HG02798 (cell line): Measurements from ENCODE around the gene PLA2G4D.

Experiments used
- ATAC-seq: cut with Tn5 transposase; IDR thresholded peaks from one replicate; pipeline ENCODE4 v1.9.1; 2021; ENCODE audit warnings: mild to moderate bottlenecking; ENCODE audit not compliant: unreplicated experiment, poor library complexity

Gene PLA2G4D

DNA sequence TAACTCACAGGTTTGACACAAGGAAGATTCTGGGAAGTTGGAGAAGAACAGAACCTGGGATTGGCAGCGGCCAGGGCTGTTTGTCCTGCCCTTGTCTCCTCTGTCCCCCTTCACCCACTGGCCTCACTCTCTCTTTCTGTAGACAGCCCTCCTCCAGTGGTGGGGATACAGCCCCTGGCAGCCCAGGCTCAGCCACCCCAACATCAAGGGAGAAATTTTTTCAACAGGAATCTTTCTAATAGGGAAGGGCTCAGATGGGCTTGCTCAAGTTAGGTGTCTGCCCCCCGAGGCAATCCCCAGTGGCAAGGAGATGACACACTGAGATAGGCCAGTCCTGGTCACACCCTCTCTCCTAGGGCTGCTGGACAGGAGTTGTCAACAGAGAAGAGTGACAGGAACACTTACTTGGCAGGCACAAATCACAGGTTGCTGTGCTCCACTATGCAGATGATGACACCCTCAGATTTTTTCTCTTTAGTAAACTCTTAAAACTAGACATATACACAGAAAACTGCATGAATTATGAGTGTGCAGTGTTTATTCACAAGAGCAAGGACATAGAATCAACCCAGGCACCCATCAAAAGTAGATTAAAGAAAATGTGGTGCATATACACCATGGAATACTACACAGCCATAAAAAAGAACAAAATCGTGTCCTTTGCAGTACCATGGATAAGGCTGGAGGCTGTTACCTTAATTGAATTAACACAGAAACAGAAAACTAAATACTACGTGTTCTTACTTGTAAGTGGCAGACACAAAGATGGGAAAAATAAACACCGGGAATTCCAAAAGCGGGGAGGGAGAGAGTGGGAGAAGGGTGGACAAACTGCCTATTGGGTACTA lies 36.3 kb downstream of the PLA2G4D start:
- no peak for ATAC-seq

DNA sequence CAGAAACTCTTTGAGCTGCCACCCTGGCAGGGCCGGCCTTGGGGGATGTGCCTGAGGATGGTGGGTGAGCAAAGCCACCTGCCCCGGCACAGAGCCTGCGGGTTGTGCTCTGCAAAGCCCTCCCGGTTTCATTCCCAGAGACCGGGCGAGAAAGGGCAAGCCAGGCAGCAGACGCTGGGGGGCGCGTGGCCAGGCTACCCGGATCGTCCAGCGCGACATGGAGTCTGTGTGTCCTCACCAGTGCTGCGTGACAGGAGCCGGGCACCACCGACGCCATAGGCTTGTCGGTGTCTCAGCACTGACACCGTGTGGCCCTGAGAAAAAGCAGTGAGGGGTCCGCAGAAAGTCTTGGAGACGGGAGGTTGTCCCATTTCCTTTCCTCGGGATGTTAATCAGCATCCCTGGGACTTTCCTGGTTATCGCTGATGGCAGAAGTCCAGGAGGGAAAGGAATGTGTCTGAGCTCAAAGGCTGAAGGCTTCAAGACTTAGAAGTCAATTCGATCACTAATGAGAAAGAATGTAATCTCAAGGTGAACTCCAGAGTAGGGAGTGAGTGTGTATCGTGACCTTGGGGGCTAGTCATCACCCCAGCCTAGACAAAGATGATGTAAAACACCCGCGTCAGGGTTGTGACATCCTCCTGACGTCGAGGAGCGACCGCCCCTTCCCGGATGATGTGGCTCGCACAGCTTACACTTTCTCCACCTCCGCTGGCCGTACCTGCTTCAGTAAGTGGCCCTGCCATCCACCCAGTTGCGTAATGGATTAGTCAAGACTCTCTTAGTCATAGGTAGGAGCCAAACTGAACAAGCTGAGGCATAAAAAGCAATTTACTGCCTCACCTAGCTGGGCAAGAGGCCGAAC lies 37.2 kb downstream of the PLA2G4D start:
- peak; percentile 46 for ATAC-seq

DNA sequence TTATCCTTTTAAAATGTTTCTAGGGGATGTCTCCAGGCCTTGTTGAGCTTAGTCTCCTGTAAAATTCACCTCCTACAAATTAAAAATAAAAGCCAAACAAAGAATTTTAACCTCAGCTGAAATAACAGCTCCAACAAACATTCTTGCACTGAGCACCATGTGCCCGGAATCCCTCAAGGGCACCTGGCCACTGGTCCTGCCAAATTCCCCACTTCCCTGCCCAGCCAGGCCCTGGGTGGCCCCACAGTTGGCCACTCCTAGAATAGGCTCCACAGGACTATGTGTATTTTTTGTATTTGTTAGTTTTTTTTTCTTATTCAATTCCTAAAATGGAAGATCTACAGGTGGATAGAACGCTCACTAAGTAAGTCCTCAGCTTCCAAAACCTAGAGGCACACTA lies 40.4 kb downstream of the PLA2G4D start:
- ATAC-seq = no peak

DNA sequence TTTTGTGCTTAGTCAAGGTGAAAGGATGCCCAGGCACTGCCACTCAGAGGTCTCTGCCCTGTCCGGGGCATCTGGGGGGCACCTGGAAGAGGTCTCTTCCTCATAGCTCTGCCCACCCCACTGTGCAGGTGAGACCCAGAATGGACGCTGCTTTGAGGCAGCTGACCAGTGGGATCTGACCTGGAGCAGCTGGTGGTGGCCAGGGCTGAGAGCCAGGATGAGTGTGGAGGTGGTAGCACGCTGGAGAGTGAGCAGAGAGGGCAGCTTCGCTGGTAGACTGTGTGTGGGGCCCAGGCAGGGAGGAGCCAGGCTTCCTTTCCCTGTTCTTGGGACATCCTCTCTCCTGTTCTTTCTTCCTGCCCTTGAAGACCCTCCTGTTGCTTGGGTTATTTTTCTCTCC lies 41.4 kb downstream of the PLA2G4D start:
- ATAC-seq = no peak

DNA sequence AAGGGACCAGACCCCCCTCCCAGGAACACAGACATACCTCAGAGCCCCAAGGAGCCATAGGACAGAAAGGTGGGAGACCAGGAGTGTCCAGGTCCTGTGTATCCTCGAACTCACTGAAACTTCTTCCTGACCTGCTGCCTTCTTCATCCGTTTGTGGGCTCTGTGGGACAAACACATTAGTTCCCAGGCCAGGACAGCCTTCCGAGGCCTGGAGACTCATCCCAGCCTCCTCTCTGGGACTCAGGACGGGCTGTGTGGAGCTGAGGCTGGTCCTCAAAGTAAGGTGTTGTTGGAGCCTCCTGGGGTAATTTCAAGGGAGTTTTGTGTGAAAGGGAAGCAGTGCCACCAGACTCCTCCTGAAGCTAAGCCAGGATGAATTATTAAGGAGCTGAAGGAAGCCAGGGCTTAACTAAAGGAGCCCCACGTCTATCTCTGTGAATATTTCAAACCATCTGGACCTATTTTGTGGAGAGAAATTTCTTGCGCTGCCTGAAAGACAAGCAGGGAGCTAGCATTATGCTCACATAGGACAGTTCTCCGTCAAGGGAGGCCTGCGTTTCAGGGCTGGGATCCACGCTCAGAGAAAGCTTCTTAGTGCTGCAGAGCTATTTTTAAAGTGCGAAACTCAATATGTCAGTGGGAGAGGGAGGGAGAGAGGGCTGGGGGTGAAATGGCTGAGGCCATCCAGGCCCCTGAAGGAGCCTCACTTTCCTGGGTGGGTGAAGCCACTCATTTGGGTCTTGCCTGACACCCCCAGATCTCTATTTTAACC lies 43.7 kb downstream of the PLA2G4D start:
- ATAC-seq = no peak

DNA sequence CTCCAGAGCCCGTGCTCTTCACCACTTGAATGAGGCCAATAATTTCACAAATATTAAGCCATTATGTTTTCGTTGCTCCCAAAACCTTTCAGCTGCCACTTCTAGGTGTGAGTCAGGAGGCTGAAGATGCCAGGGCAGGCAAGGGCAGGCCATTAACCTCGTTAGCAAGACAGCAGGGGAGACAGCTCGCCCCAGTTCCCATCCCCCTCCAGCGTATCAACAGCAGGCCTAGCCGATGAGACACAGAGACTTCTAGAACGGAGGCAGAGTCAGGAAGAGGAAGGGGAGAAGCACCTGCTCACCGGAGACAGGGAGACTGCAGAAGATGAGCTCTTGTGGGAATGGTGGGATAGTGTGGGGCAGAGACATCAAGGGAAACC lies 45.6 kb downstream of the PLA2G4D start:
- no peak for ATAC-seq

DNA sequence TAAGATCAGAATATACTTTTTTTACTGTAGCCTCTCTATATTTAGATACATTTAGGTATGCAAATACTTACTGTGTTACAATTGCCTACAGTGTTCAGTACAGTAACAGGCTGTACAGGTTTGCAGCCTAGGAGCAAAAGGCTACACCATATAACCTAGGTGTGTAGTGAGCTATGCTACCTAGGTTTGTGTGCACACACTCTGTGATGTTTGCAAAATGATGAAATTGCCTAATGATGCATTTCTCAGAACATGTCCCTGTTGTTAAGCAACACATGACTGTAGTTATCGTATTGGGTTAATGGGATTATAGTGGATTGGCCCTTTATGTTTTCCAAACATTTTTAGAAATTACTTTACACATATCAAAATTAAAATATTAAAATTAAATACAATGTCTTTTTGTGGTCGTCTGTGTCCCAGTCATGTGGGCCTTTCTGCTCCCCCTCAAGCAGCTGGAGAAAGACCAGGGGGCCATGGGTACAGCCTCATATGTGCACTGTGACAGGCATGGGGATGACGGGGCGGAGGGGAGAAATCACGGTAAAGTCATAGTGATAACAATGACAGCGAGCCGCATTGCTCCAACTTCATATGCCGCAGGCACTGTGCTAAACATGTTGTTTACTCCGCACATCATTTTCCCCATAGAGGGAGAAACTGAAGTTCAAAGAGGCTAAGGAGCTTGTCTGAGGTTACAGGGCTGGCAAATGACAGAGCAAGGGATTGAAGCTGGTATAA lies 46.1 kb downstream of the PLA2G4D start:
- no peak for ATAC-seq

DNA sequence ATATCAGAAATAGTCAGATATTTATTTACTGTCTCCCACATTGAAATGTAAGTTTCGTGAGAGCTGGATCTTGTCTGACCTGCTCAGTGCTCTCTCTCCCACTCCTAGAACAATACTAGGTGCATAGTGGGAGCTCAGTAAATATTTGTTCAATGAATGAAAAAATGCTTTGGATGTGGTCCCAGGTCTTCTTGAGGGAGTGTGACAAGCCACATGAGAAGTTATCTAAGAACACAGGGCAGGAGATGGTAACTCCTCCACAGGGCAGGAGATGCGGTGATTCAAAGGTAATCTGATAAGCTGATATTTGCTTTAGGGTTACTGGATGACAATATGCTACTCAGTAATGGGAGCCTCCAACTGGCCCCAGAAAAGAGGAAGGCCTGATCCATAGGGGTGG lies 47.8 kb downstream of the PLA2G4D start:
- no peak for ATAC-seq

DNA sequence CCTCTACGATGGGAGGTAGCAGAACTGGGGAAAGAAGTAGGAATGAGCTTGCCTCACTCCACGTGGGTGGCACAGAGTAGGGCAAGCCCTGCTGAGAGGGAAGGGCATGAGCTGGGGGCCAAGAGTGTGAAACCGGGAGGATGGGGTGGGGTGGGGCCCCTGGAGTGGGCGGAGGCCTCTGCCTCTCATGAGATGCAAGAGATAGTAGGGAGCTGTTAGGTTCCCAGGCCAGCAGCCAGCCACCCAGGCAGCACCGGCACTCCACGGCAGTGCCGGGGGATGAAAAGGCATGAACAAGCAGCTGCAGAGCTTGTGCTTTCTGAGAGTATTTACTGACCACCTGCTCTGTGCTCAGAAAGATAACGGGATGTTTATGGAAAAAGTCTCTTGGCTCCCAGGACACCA lies 49.1 kb downstream of the PLA2G4D start:
- ATAC-seq = no peak

DNA sequence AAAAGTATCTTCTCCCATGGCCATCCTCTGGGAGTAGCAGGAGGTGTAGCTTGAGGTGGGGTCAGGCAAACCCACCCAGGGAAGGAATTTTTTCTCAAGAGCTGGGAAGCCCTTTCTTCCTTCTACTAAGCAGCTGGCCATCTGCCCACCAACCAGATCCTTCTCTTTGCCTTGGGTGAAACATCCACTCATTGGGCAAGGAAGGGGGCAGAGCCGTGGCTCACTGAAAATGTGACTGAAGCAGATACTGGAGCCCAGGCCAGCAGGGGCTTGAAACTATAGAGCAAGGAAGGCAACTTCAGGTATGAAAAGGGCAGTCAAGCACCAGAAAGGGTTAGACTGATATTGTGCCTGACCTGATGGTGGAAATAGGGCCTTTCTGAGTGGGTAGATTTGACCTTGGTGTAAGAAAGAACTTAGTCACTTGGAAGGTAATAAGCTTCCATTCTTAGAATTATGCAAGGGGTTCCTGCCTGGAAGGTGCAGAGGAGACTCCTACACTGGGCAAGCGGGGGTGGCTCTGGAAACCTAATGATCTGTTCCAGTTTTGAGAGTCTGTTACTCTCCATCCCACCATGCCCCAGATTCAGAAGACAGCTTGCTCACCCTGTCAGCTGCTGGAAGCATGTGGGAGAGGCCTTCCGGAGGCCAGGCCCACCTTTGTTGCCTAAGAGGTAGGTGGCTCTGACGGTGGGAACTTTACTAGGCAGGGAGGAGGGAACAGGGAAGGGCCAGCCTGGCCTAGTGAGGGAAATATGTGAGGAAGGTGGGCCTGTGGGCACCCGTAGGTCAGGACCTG lies 51.6 kb downstream of the PLA2G4D start:
- ATAC-seq = no peak

DNA sequence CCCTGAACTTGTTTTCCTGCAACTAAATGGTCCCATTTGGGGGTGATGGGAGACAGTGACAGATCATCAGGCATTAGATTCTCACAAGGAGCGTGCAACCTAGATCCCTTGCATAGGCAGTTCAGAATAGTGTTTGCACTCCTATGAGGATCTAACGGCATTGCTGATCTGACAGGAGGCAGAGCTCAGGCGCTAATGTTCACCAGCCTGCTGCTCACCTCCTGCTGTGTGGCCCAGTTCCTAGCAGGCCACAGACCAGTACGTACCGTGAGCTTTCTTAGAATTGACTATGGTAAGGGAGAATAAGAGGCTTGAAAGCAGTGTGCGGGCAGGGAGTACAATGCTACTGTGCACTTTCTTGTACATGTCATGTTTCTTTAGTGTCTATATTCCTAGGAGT lies 56.0 kb downstream of the PLA2G4D start:
- no peak for ATAC-seq

DNA sequence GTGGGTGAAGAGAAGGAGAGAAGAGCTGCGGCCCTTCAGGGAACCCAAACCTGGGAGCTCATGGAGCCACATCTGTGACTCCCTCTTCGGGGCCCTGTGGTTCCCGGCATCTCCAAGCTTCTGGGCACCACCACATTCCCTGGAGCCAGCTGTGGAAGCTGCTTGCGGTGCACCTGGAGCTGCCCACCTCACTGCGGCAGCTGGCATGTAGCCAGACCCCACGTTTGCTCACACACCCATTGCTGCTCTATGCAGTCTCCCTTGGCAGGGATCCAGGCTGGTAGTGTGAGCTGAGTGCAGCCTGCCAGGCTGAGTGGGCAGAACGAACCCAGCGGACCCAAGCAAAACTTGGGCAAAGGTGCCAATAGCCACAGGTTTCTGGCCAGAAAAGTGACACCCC lies 56.7 kb downstream of the PLA2G4D start:
- no peak for ATAC-seq

DNA sequence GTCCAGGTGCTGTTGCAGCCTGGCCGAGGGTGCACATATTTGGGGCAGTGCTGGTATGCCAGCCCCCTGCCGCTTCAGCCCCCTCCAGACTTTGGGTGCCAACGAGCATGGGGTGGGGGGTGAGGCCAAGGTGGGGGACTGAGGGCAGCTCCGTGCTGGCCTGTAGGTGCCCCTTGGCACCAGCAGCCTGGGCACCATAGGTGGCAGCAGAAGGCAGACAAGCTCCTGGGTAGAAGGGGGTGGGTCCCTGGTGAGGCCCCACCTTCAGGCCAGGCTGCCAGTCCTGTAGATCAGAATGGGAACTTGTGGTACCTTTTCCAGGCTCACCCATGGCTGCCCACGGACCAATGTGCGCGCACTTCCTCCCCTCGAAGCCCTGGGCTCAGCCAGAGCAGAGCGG lies 57.4 kb downstream of the PLA2G4D start:
- ATAC-seq = no peak

DNA sequence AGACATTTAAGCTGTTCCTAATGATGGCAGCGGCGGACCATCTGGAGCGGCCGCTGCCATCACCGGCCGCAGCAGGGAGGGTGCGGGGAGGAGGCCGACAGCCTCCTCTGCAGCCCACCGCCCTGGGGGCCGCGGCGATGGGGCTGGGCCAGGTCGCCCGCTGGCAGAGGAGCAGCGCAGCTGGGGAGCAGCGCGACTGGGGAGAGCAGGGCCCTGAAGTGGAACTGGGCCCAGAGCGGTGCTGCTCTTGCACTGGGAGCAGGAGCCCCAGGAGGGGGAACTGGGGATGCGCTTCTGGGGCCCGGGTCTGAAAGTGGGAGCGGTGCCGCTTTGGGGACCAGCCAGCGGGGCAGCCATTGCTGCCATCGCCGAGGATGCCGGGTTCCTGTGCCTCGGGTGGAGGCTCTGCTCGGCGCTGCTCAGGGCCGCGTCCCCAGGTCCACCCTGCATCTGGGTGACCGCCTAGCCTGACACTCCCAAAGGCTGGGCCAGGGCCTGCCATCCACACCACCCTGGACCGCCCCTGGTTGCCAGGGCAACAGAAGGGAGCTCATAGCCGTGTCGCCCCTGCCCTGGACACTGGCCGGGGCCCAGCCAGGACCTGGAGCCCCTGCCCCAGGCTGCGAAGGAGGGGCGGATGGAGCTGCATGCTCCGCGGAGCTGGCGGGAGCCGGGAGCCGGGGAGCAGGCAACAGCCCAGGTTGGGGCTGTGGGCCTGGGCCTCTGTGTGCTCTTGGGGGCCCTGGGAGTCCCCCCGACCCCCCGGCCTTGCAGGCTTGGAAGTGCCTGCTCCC lies 58.1 kb downstream of the PLA2G4D start:
- no peak for ATAC-seq

DNA sequence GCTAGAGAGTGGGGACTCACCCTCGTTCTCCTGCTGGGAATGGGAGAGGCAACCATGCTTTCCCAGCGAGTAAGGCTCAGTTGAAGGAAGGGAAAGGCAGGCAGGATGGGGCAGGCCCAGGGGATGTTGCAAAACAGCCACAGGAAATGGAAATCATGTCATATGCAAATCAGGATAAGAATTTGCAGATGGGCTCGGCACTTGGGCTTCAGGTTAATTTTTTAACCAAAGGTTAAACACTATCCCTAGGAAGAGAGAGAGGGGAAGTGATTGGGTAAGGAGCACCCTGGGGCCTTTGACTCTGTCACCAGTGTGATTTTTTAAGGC lies 59.0 kb downstream of the PLA2G4D start:
- peak; percentile 47 for ATAC-seq

DNA sequence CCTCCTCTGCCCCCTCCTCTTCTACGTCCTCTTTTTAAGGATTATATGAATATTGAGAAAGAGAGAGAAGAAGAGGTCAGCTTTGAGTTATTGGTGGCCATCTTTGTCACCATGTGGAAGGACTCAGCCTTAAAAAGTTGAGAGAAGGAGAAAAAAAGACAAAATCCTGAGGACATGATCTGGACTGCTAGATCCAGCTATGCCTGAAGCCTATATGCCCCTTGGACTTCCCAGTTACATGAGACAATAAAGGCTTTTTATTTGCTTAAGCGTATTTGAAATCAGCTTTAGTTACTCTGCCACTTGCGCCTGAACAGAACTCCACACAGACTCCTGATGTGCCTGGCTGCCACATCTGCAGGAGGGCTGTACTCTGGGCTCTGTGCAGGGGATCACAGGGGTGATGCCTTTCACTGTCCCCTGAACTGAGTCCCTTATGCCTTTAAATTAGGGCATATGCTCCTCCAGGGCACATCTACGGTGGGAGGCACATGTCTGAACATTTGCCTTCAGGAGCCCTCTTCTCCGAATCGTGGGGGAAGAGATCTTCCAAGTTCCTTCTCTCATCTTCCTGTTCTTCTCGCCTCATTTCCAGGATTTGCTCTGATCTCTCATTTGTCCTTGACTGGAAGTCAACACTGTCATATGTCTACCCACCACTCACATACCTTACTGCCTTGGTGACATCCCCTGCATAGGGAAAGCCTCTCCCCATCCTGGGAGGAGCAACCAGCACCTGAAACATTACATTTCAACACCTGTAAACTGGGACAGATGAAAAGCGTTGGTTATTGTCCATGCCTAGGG lies 59.5 kb downstream of the PLA2G4D start:
- no peak for ATAC-seq

DNA sequence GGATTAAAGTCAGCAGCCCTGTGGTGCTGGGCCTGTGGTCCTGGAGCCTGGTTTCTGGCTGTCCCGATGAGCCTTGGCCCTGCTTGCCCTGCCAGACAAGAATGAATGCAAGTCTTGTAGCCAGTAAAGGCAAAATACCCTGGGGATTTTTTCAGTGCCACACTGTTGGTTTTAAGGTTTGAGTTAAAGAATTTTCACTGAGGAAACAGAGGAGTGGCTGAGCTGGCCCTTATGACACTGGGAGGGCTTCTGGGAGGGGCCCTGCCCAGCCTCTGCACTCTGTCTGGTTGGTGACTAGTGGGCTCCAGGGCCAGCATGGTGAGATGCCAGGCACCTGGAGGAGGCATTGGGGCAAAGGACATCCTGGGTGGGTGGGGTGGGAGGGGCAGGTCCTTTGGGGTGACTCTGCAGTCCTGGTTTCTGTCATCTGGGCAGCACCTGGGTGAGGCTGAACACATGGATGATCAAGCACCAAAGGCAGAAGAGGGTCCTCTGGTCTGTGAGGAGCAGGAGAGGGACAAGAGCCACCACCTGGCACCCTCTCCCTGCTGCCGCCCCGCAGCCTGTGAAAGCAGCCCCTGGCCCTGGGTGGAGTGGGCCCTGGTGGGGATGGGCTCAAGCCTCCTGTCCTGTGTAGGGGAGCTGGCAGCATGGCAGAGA lies 61.0 kb downstream of the PLA2G4D start:
- no peak for ATAC-seq
